Transverse colon (tissue), 4 donors: ENCODE data around the gene IFIT3. TPM values are rescaled to one million over a fixed set of nuclear protein-coding genes. Genes with fewer than 3 reads are reported as not detected.

Source experiments
- DNase-seq: peaks from one replicate; pipeline ENCODE4 v3.0.0-alpha.2; 2019
- H3K27ac ChIP-seq, 4 donors: fragments of 200-600 bp; sonication (generic); 2 replicates each; pipeline ENCODE4 v1.5.1; 2016 to 2018; ENCODE audit warnings: inconsistent platforms in 4 of 4
- H3K27me3 ChIP-seq: fragments of 200-600 bp; sonication (generic); 2 replicates; pipeline ENCODE4 v1.5.1; 2017; ENCODE audit warnings: inconsistent platforms
- H3K36me3 ChIP-seq, 4 donors: fragments of 200-600 bp; sonication (generic); 2 replicates each; pipeline ENCODE4 v1.5.1; 2017 to 2019; ENCODE audit warnings: inconsistent platforms in 4 of 4
- H3K4me1 ChIP-seq, 4 donors: fragments of 200-600 bp; sonication (generic); 2 replicates each; pipeline ENCODE4 v1.5.1; 2017 to 2020; ENCODE audit warnings: inconsistent platforms in 4 of 4
- H3K4me3 ChIP-seq, 4 donors: fragments of 200-600 bp; sonication (generic); 1 replicate in 1 of 4; 2 replicates in 3 of 4; pipeline versions ENCODE4 v1.5.1 to v1.6.1; 2017 to 2019; ENCODE audit warnings: inconsistent platforms in 4 of 4
- H3K9me3 ChIP-seq, 2 donors: fragments of 200-600 bp; sonication (generic); 2 replicates each; pipeline ENCODE4 v1.5.1; 2017 to 2019; ENCODE audit warnings: inconsistent platforms in 2 of 2
- EP300 ChIP-seq: sonication (generic); formaldehyde crosslinking; IDR thresholded peaks from one replicate; pipeline ENCODE4 v1.6.1; 2017; ENCODE audit warnings: antibody characterized with exemption, low read depth
- POLR2A ChIP-seq: fragments of 450-650 bp; IDR thresholded peaks from one replicate; pipeline ENCODE4 v1.6.1; 2016; ENCODE audit warnings: antibody characterized with exemption, mild to moderate bottlenecking, moderate library complexity
- POLR2AphosphoS5 ChIP-seq, 3 donors: sonication (generic); formaldehyde crosslinking; IDR thresholded peaks; one replicate each; pipeline ENCODE4 v1.6.1; 2016; ENCODE audit warnings: antibody characterized with exemption in 3 of 3
- WGBS, 2 donors: methylation state at CpG; one replicate each; pipeline ENCODE4 v1.1.5; 2018; ENCODE audit warnings: low coverage in 1 of 2; 5-methylcytosine and 5-hydroxymethylcytosine counted together
- in situ Hi-C, 4 donors: fragments of 200-750 bp; cut with MboI; loops; one replicate each; pipeline versions ENCODE4 v1.15.0 to v1.15.1; 2017; ENCODE audit warnings: low sequenced_read_pairs in 3 of 4, low pct_ligation_motif_present in 1 of 4, low pct_unique_long_range_greater_than_20kb in 1 of 4
- intact Hi-C: fragments of 100-400 bp; cut with DNase I; formaldehyde crosslinking; loops from one replicate; pipeline ENCODE4 v1.15.1; 2023; ENCODE audit warnings: low total_unique reads
- total RNA-seq, 4 donors: library from RNA; depleted of rRNA; stranded (reverse); fragments of >200 nt; gene quantifications; one replicate each; pipeline ENCODE4 v1.1.0, GENCODE V29; 2016
- TF ChIP-seq, protein P1 (sequence below), 5 experiments: fragments of 200-600 bp in 3 of 5; fragments of 450-650 bp in 2 of 5; sonication (generic) in 3 of 5; IDR thresholded peaks; 1 replicate in 2 of 5; 2 replicates in 3 of 5; pipeline ENCODE4 v1.5.1; 2016 to 2017; ENCODE audit warnings: antibody characterized with exemption in 5 of 5, inconsistent platforms in 3 of 5, mild to moderate bottlenecking in 2 of 5, moderate library complexity in 1 of 5

Gene IFIT3
- total RNA-seq, 4 donors from 2014 or later: 0.20 to 7.8 (median 5.1) TPM; not detected in 1

- Histone ChIP-seq H3K27me3 (no peaks in the 10 kb centered on the region), H3K9me3 (no peaks in the 10 kb centered on the region), H3K4me1 (peaks cover 15 to 34% (median 27%) of the 10 kb centered on the region in 4 donors), H3K36me3 (no peaks in the 10 kb centered on the region), H3K27ac (no peak overlapping the region), H3K4me3 (no peak overlapping the region)
- in situ Hi-C loops (no loop called here), intact Hi-C loops (loop anchor here (10.0 kb wide), 1 partner anchor 303 kb away; the partner anchor contains the start of gene FAS)
- DNase-seq: no peak
- WGBS, 2 donors: 96% methylated on average over 5 of the region's 5 CpGs; no CpG with 5 or more reads in 1 of the 2 donors
- TF ChIP-seq EP300: no peak
Observed at GRCh38 chr10:89297791-89298190, 30.0 kb upstream of the IFIT3 start.

GRCh38 chr10:89299031-89299430 lies 28.8 kb upstream of the IFIT3 start:
- TF ChIP-seq, protein P1, sequence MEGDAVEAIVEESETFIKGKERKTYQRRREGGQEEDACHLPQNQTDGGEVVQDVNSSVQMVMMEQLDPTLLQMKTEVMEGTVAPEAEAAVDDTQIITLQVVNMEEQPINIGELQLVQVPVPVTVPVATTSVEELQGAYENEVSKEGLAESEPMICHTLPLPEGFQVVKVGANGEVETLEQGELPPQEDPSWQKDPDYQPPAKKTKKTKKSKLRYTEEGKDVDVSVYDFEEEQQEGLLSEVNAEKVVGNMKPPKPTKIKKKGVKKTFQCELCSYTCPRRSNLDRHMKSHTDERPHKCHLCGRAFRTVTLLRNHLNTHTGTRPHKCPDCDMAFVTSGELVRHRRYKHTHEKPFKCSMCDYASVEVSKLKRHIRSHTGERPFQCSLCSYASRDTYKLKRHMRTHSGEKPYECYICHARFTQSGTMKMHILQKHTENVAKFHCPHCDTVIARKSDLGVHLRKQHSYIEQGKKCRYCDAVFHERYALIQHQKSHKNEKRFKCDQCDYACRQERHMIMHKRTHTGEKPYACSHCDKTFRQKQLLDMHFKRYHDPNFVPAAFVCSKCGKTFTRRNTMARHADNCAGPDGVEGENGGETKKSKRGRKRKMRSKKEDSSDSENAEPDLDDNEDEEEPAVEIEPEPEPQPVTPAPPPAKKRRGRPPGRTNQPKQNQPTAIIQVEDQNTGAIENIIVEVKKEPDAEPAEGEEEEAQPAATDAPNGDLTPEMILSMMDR (IDR thresholded peaks at IDR 0.05): no peak
- no peak for TF ChIP-seq POLR2A
- no peak for TF ChIP-seq EP300
- TF ChIP-seq POLR2AphosphoS5 (IDR thresholded peaks at IDR 0.05): no peak
- no peaks in the 10 kb centered on the region for H3K27me3 ChIP-seq
- H3K27ac ChIP-seq: no peak overlapping the region
- H3K36me3 ChIP-seq: no peaks in the 10 kb centered on the region
- no peaks in the 10 kb centered on the region for H3K9me3 ChIP-seq
- no peak for DNase-seq
- H3K4me1 ChIP-seq: peaks cover 21 to 46% (median 34%) of the 10 kb centered on the region in 4 donors
- intact Hi-C loops (loop anchor here (10.0 kb wide), 1 partner anchor 304 kb away; the partner anchor contains the start of gene FAS), in situ Hi-C loops (no loop called here)
- WGBS, 2 donors: 83% methylated on average over 4 of the region's 4 CpGs
- no peak overlapping the region for H3K4me3 ChIP-seq

DNA sequence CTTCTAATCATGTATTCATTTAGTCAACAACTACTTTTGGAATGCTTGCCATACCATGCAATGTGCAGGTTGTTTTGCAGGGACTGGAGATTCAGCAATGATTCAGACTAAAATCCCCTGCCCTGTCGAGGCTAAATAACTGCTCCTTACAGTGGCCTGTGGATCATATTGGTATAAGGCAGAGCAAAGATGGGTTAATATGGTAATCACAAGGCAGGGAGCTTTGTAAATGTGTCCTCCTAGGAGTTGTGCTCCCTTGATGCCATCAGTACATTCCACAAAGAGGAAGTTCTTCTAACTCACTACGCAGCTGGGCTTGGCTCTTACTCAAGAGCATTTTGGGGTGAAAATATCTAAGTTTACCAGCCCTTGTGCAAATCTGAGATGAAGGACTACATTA lies 26.6 kb upstream of the IFIT3 start:
- Histone ChIP-seq H3K27ac (peak overlapping the region; percentile 86 to 92 (median 90)), H3K4me1 (peaks cover 20 to 50% (median 30%) of the 10 kb centered on the region in 4 donors), H3K36me3 (peaks cover 0 to 4% (median 0%) of the 10 kb centered on the region in 4 donors), H3K4me3 (peak overlapping the region in 3 of 4 donors; percentile 33 to 60 (median 40)), H3K9me3 (no peaks in the 10 kb centered on the region), H3K27me3 (no peaks in the 10 kb centered on the region)
- intact Hi-C loops (loop anchor here (5.0 kb wide), 1 partner anchor 66 kb away; no protein-coding TSS in a partner anchor), in situ Hi-C loops (no loop called here)
- TF ChIP-seq, protein P1 (IDR thresholded peaks at IDR 0.05): no peak
- no peak for TF ChIP-seq POLR2A
- TF ChIP-seq POLR2AphosphoS5 (IDR thresholded peaks at IDR 0.05): no peak
- TF ChIP-seq EP300: no peak
- DNase-seq: peak; percentile 23
- 5 to 14% methylated on average over 2 of the region's 2 CpGs for WGBS, 2 donors

DNA sequence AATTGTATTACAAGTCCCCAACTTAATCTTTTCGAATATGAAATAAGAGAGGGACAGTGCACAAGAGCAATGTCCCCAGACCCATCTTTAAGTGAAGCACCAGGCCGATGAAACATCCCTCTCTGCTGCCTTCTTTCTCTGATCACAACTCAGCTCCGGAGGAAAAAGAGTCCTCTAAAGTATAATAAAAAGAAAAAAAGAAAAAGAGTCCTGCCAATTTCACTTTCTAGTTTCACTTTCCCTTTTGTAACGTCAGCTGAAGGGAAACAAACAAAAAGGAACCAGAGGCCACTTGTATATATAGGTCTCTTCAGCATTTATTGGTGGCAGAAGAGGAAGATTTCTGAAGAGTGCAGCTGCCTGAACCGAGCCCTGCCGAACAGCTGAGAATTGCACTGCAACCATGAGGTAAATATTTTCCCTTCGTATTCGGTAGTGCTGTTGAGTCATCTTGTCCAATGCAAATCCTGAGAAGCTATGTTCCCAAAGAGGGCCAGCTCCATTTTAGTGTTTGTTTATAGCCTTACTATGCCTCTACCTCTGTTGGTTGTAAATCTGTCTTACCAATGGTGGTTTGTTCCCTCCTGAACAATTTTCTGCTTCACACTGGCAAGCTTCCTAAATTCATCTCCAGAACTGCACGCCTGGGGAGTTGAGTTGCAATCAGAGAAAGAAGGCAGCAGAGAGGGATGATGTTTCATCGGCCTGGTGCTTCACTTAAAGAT lies 25.9 kb upstream of the IFIT3 start, which contains the start of gene IFIT2:
Gene IFIT2, plus strand, starts transcription at position 326 of the 725 bp plus-strand sequence. Its CDS starts 78 bp downstream, at position 404.
- DNase-seq: peak; percentile 47
- in situ Hi-C loops: no loop called here
- H3K4me1 ChIP-seq: peaks cover 20 to 46% (median 30%) of the 10 kb centered on the region in 4 donors
- no peaks in the 10 kb centered on the region for H3K9me3 ChIP-seq
- peak within 1 kb of the TSS; percentile 86 to 92 (median 90) for H3K27ac ChIP-seq
- intact Hi-C loops: loop anchor here (5.0 kb wide), 1 partner anchor 65 kb away; no protein-coding TSS in a partner anchor
- TF ChIP-seq POLR2AphosphoS5 (IDR thresholded peaks at IDR 0.05): peak; percentile 72 to 85 (median 79)
- TF ChIP-seq POLR2A: peak; percentile 74
- TF ChIP-seq, protein P1 (IDR thresholded peaks at IDR 0.05): peak in 1 of 5 experiments; percentile 19
- no peak for TF ChIP-seq EP300
- 0 to 4% methylated on average over 9 to 10 of the region's 10 CpGs for WGBS, 2 donors
- H3K36me3 ChIP-seq: peaks cover 0 to 8% (median 0%) of the 10 kb centered on the region in 4 donors
- H3K27me3 ChIP-seq: no peaks in the 10 kb centered on the region
- H3K4me3 ChIP-seq: peak within 1 kb of the TSS; percentile 14 to 60 (median 36)
